Stimulated activated CD8-positive, alpha-beta memory T cell treated with anti-CD3 and anti-CD28 coated beads, Interleukin-2, amount 100 ng/mL, for 1 hour (primary cell): ENCODE data around the gene NFAM1.

Experiments used
- DNase-seq, 2 donors: peaks; one replicate each; pipeline ENCODE4 v3.0.0-alpha.2; 2020; ENCODE audit warnings: low read depth in 2 of 2

NFAM1 gene

DNA sequence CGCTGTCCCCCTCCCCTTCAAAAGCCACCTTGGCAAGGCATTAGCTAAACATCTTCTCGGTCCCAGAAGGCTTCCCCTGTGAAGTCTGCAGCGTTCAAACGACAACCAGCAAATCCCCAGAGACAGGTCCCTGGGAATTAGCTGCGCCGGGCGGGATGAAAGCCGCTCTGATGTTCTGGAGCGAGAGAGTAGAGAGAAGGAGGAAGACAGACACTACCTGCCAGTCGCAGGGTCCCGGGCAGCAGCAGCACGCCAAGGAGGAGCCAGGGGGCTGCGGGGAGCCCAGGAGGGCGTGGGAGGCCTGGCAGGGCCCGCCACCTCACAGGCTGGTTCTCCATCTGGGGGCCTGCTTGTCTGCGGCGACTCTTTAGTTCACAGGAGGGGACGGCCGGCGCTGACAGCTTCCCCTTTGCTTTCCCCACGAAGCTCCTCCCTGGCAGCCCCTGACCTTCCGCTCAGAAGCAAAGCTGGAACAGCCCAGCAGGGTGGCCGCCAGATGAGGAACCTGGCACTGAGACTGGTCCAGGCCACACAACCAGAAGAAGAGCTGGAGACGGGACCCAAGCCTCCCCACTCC lies at the start of gene NFAM1:
Gene NFAM1, minus strand, starts transcription at position 384 of the 577 bp plus-strand sequence. Its CDS starts 46 bp downstream, at position 338.
- no peak for DNase-seq

DNA sequence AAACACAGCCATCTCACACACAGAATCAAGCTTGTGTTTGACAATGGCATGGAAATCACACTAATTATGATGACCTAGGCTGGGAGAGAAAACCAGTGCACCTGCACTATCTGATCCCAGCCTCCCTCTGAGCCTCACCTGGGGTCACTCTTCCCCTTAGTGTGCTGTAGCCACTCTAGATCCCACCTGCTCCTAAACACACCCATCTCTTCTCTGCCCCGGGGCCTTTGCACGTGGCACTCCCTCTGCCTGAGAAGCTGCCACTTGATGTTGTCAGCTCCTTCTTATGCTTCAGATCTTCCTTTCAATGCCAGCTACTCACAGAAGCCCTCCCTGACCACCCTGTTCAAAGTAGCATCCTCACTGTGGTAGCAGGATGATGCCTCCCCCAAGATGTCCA lies 42.9 kb upstream of the NFAM1 start:
- DNase-seq, result no peak

GRCh38 chr22:42473484-42474193 lies 41.4 kb upstream of the NFAM1 start:
- DNase-seq, result no peak

DNA sequence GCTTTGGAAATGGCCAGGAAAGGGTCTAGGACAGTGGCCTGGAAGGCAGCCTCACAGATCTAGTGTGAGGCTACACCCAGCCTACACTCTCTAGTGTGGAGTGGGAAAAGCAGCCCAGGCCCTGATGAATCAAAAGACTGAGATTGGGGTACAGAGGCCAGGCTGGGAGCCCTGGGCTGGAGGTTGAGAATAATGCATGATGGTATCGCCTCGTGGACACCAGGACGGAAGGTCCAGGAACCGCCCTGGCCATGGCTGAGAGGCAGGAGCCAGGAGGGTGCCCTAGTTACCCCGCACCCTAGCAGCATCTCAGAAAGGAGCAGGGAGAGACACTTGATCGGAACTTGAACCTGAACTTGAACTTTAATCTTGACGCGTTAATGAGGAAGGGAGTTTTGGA lies 40.5 kb upstream of the NFAM1 start:
- DNase-seq, result no peak

DNA sequence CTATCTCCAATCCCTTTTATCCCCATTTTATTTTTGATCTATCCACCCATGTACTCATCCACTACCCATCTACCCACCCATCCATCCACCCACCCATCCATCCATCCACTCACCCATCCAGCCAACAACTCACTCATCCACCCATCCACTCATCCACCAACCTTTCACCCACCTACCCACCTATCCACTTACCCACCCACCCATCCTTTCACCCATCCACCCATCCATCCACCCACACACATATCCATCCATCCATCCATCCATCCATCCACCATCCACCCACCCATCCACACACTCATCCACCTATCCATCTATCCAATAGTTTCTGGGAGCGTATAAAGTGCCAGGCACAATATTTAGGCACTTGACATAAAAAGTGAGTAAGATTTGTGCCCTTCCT lies 39.2 kb upstream of the NFAM1 start:
- no peak for DNase-seq

GRCh38 chr22:42470366-42471082 lies 38.3 kb upstream of the NFAM1 start:
- no peak for DNase-seq

GRCh38 chr22:42468841-42469240 lies 36.6 kb upstream of the NFAM1 start:
- no peak for DNase-seq

DNA sequence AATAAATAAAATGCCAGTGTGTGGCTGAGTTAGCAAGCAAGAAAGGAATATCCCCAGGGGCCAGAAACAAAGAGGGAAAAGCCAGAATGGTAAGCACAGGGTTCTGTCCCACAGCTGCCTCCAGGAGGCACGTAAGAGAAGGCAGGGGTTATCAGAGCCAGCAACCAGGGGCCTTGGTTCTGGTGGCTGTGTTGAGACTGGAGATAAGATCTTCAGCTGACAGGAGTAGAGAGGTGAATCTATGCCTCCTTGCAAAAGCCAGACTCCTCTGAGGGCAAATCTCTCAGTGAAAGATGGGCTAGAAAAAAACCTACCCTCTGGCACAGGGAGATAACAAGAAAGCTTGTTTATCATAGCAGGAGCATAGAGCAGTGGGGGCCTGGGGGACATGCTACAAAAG lies 29.8 kb upstream of the NFAM1 start:
- no peak for DNase-seq

DNA sequence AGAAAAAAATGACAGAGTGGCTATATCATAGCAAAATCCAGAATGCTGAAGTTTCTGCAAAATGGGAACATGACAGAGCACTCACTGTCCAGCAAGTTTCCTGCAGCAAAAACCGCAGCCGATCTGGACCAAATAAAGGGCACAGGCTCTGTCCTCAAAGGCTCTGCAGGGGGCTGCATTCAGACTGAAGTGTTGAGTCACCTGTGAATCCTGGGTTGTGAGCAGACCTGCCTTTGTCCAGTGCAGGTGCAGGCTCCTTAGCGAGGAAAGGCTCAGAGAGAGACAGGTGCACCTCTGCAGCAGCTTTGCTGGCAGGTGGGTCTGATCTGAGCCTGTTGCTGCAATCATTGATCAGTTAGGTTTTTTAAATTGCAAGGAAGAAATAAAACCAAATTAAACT lies 29.3 kb upstream of the NFAM1 start:
- DNase-seq, result no peak

DNA sequence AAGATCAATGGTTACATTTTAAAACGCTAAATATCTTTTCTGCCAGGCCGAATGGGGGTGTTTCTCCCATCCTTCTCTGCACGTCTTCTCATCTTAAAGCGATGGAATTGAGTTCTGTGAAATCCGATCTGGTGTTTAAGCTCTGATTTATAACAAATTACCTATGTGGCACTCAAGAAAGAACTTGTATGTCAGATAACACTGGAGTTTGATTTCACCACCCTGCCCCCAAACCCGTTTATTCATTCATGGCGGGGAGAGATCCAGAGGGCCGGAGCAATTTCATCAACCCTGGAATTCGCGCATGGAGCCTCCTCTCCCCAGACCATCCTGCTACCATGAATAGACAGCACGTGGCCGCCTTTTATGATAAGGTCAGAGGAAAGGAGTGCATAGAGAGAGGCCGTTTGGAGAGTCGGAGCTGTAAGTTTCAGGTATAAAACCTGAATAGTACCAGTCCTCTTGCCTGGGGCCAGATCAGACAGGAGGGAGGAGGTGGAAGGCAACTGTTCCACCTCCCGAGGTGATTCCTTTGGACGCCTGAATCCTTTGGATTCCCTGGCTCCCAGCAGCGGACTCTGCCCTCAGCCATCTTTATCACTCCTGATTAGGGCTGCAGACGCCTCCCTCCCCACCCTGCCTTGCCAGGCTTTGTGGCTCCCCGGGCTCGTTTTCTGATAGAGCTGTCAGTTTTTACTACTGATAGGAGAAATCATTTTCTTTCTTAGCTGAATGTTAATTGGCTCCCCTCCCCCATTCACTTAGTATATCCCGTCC lies 27.3 kb upstream of the NFAM1 start:
- no peak for DNase-seq

DNA sequence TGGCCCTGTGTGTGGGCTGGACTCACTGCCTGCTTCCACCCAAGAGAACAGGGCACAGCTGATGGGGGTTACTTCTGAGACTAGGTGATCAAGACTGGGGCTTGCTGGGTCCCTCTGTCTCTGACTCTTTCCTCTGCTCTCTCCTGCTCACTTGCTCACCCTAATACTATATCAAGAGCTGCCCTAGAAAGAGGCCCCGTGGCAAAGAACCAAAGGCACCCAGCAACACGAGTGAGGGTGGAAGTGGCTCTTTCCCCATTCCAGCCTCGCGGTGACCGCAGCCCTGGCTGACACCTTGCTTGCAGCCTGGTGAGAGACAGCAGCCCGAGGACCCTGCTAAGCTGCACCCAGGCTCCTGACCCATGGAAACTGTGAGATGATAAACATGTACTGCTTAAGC lies 20.7 kb upstream of the NFAM1 start:
- no peak for DNase-seq

DNA sequence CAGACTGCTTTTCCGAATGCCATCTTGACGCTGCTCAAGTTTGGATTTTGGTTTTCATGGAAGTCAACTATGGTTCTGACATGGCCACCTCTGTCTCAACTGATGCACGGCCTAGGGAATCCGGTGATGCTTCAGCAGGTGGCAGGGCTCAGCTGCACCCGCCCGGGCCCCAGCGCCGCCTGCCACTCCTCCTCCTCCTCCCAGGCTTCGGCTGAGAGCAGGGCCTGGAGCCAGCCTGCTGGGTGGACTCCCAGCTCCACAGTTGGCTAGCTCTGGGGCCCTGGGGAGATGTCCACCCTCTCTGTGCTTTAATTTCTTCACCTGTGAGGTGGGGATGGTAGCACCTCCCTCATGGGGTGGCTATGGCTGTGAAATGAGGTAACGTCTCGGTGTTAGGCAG lies 20.3 kb upstream of the NFAM1 start:
- DNase-seq, result no peak

GRCh38 chr22:42451499-42452145 lies 19.4 kb upstream of the NFAM1 start:
- no peak for DNase-seq

- no peak for DNase-seq
Observed at GRCh38 chr22:42450862-42451261, 18.7 kb upstream of the NFAM1 start.

DNA sequence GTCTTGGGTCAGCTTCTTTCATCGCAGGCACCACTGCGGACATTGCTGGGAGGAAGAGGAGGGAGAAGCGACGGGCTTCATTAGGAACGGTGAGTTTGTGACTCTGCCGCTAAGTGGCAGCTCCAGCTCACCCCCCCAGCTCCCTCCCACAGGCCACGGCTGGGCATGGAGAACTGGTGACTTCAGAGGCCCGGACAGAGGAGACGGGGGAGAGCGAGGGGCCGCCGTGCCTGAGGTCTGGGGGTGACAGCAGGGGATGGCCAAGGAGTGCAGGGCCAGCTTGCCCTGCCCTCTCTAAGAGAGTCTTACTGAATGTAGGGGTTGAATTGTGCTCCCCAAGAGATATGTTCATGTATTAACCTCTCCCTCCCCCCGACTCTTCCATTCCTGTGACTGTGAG lies 13.9 kb upstream of the NFAM1 start:
- DNase-seq, result no peak

DNA sequence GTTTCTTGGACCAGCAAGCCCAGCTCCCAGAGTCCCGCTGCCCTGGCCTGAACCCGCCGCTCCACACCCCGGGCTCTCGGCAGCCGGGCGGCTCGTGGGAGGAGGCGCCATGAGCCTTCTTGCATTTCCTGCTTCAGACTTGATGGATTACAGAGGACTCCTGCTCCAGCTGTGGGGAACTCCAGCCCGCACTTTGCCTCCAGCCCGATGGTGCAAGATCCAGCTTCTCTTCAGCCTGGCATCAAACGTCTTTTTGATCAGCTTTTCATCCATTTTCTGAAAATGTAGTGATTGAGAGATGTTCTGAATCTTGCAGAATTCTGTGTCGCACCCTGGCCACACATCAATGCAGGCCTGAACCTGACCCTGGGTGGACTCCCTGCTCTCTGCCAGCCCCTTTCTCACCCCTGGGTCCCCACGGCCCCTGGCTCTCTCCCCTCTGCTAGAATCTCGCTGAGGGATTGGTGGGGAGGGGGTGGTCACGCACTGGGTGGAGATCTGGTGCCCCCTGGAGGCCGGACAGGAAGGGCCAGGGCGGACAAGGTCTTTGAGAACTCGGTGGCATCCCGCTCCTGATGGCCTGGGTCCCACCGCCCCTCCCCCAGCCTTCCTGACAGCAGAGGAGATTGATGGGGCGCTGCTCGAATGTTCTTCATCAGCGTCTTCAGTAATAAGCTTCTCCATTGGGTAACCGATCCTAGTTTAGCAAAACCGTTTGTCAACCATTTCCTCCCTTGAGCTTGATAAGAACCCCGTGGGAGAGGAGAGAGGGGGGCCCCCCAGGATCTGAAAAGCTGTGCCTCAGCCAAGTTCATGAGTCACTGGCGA lies 12.1 kb upstream of the NFAM1 start:
- peak; percentile 35 to 46 for DNase-seq

DNA sequence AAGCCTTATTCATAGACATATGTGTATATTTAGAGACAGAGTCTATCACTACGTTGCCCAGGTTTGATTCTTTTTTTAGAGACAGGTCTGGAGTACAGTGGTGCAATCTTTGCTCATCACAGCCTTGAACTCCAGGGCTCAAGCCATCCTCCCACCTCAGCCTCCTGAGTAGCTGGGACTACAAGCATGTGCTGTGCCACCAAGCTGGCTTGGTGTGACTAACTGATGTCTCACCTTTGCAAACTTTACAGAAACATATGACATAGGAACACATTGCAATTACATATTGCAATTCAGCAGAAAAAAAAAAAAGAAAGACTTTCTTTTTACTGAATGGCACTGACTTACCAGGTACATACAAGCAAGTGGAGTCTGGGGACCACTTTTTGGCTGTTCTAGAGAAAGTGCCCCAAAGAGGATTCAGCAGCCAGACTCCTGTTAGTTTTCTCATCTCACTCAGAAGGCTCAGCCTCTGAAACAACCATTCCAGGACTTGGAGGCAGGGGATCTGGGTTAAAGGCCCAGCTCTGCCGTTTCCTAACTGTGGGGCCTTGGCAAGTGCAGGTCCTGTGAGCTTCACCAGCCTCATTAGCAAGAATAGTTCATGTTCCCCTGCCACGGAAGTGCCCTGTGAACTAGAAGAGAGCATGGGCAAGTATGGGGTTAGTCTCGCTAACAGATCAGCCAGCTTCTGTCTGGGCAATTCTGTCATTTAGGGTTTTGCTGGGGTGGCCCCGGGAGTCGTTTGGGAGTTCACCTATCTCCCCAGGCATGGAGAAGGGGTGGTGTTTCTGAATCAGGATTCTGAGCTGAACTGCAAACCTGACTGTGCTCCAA lies 11.3 kb upstream of the NFAM1 start:
- DNase-seq, result no peak

- no peak for DNase-seq
Observed at GRCh38 chr22:42442748-42443147, 10.5 kb upstream of the NFAM1 start.

DNA sequence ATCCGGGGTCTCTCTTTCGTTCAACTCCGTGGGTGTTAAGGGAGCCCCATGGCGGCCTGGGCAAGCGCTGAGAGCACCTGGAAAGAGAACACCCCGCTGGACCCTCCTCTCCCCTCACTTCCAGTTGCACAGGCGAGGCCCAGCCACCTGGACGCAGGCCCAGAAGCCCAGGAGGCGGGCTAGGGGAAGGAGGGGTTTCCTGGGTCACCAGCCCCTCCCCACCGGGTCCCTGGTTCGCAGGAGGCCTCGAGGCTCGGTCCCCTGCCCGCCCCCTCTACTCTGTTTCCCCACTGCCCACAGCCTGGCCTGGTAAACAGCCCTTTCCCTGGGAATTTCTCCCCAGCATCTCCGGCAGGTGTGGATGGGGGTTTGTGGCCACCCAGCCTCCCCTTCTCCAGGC lies 8.5 kb upstream of the NFAM1 start:
- no peak for DNase-seq
